ENCODE data around the gene IL4R.

DNA sequence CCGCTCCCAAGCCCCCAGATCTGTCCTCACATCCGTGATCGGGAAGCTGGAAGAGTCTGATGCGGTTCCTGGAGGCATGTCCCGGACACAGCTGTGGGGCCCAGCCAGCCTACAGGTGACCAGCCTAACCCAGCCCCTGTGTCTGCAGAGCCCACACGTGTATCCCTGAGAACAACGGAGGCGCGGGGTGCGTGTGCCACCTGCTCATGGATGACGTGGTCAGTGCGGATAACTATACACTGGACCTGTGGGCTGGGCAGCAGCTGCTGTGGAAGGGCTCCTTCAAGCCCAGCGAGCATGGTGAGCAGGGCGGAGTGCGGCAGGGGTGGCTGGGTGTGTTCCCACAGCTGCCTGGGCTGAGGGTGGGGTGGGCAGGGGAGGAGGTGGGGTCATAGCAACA lies 30.9 kb downstream of the IL4R start:
- TF ChIP-seq CTCF (IDR thresholded peaks at IDR 0.05; ENCODE audit: low read depth, low read length) (no peak), POLR2A (IDR thresholded peaks at IDR 0.05; ENCODE audit: extremely low read depth, insufficient read length) (no peak)
